Osteoblast (primary cell): Measurements from ENCODE around the gene PARD3. TPM values are rescaled to one million over a fixed set of nuclear protein-coding genes. Genes with fewer than 3 reads are reported as not detected.

Experiments
- DNase-seq: peaks from one replicate; pipeline ENCODE4 v3.0.0; 2011; ENCODE audit warnings: low spot score, mixed read lengths; ENCODE audit not compliant: insufficient read length; ENCODE audit errors: missing footprints
- H2AFZ ChIP-seq: 2 replicates; pipeline ENCODE4 v1.6.0; 2011; ENCODE audit warnings: mild to moderate bottlenecking, low read length
- H3K27ac ChIP-seq: 2 replicates; pipeline ENCODE4 v1.5.1; 2011; ENCODE audit warnings: mild to moderate bottlenecking, low read depth, low read length, moderate library complexity
- H3K27me3 ChIP-seq: 2 replicates; pipeline ENCODE4 v1.6.0; 2012; ENCODE audit warnings: mild to moderate bottlenecking, control low read depth, inconsistent platforms, low read length, moderate library complexity; ENCODE audit not compliant: insufficient read depth
- H3K36me3 ChIP-seq: 2 replicates; pipeline ENCODE4 v1.5.1; 2011; ENCODE audit warnings: mild to moderate bottlenecking, low read length, control low read depth, moderate library complexity; ENCODE audit not compliant: insufficient read depth
- H3K4me1 ChIP-seq: 2 replicates; pipeline ENCODE4 v1.5.1; 2011; ENCODE audit warnings: mild to moderate bottlenecking, low read length, control low read depth, moderate library complexity; ENCODE audit not compliant: insufficient read depth
- H3K4me2 ChIP-seq: 2 replicates; pipeline ENCODE4 v1.6.0; 2011; ENCODE audit warnings: mild to moderate bottlenecking, low read length; ENCODE audit not compliant: insufficient read depth
- H3K4me3 ChIP-seq: fragments of 200-600 bp; sonication (generic); 3 replicates; pipeline ENCODE4 v1.5.1; 2012; ENCODE audit warnings: mild to moderate bottlenecking, low read length, inconsistent platforms; ENCODE audit not compliant: insufficient read depth
- H3K79me2 ChIP-seq: 2 replicates; pipeline ENCODE4 v1.6.0; 2012; ENCODE audit warnings: mild to moderate bottlenecking, low read length, control low read depth, inconsistent platforms; ENCODE audit not compliant: insufficient read depth
- H3K9me3 ChIP-seq: 2 replicates; pipeline ENCODE4 v1.5.1; 2011; ENCODE audit warnings: low read depth, low read length, control low read depth
- H4K20me1 ChIP-seq: 2 replicates; pipeline ENCODE4 v1.6.0; 2012; ENCODE audit warnings: mild to moderate bottlenecking, low read length, control low read depth; ENCODE audit not compliant: insufficient read depth
- CTCF ChIP-seq: IDR thresholded peaks from 2 replicates; pipeline ENCODE4 v1.5.1; 2011; ENCODE audit warnings: mild to moderate bottlenecking, low read depth, low read length, moderate library complexity; ENCODE audit errors: extremely low read depth
- total RNA-seq: library from RNA; depleted of rRNA; stranded (reverse); fragments of >200 nt; gene quantifications from 2 replicates; pipeline ENCODE4 v1.2.3, GENCODE V29; 2012

PARD3 gene
- total RNA-seq, 1 donor: 71.7 TPM

GRCh38 chr10:34629084-34629483, 186.0 kb downstream of the PARD3 start:
- peaks cover 8% of the 10 kb centered on the region for H3K4me1 ChIP-seq
- peaks cover 11% of the 10 kb centered on the region for H4K20me1 ChIP-seq
- H3K36me3 ChIP-seq: no peaks in the 10 kb centered on the region
- no peak overlapping the region for H2AFZ ChIP-seq
- H3K27me3 ChIP-seq: no peaks in the 10 kb centered on the region
- H3K4me3 ChIP-seq: no peak overlapping the region
- H3K9me3 ChIP-seq: no peaks in the 10 kb centered on the region
- no peaks in the 10 kb centered on the region for H3K79me2 ChIP-seq
- no peak for DNase-seq
- TF ChIP-seq CTCF: no peak
- H3K4me2 ChIP-seq: no peak overlapping the region
- no peak overlapping the region for H3K27ac ChIP-seq

- Histone ChIP-seq H3K79me2 (no peaks in the 10 kb centered on the region), H3K4me1 (peaks cover 8% of the 10 kb centered on the region), H2AFZ (no peak overlapping the region), H3K27ac (no peak overlapping the region), H3K9me3 (no peaks in the 10 kb centered on the region), H3K4me3 (no peak overlapping the region), H3K36me3 (no peaks in the 10 kb centered on the region), H3K27me3 (no peaks in the 10 kb centered on the region), H3K4me2 (no peak overlapping the region), H4K20me1 (peaks cover 11% of the 10 kb centered on the region)
- TF ChIP-seq CTCF: no peak
- DNase-seq: no peak
Observed at GRCh38 chr10:34628174-34628796, 186.8 kb downstream of the PARD3 start.

GRCh38 chr10:34627741-34628140, 187.4 kb downstream of the PARD3 start:
- H3K9me3 ChIP-seq: no peaks in the 10 kb centered on the region
- H3K4me1 ChIP-seq: peaks cover 8% of the 10 kb centered on the region
- no peak overlapping the region for H3K4me3 ChIP-seq
- H2AFZ ChIP-seq: no peak overlapping the region
- no peaks in the 10 kb centered on the region for H3K36me3 ChIP-seq
- H3K4me2 ChIP-seq: no peak overlapping the region
- H3K27ac ChIP-seq: no peak overlapping the region
- H3K79me2 ChIP-seq: no peaks in the 10 kb centered on the region
- H4K20me1 ChIP-seq: peaks cover 11% of the 10 kb centered on the region
- no peak for DNase-seq
- H3K27me3 ChIP-seq: no peaks in the 10 kb centered on the region
- no peak for TF ChIP-seq CTCF

- no peak overlapping the region for H3K27ac ChIP-seq
- no peaks in the 10 kb centered on the region for H3K36me3 ChIP-seq
- H3K9me3 ChIP-seq: no peaks in the 10 kb centered on the region
- H3K79me2 ChIP-seq: no peaks in the 10 kb centered on the region
- H3K27me3 ChIP-seq: no peaks in the 10 kb centered on the region
- peaks cover 9% of the 10 kb centered on the region for H4K20me1 ChIP-seq
- H3K4me1 ChIP-seq: peaks cover 8% of the 10 kb centered on the region
- no peak overlapping the region for H3K4me2 ChIP-seq
- H2AFZ ChIP-seq: no peak overlapping the region
- TF ChIP-seq CTCF: no peak
- no peak overlapping the region for H3K4me3 ChIP-seq
- DNase-seq: no peak
Observed at GRCh38 chr10:34627331-34627730, 187.8 kb downstream of the PARD3 start.
